ENCODE data around the gene TRAF3IP1.
A peak's percentile ranks its signal among the peaks of the same experiment; 100 is the strongest.
"Not testable (repeated sequence)": the region's sequence is repeated elsewhere in the genome, so short reads cannot be mapped to it uniquely, and the experiment has no call there.

TRAF3IP1 gene

GRCh38 chr2:238320246-238320647 is at the start of gene TRAF3IP1:
TSS of gene TRAF3IP1 (plus strand) at chr2:238320518. CDS start at chr2:238320663, 145 bp downstream.
- peak; percentile 18 for DNase-seq (ENCODE audit: low read depth)
- TF ChIP-seq CTCF (IDR thresholded peaks at IDR 0.05; ENCODE audit: low read depth, low read length, missing control alignments): no peak
- H3K4me3 ChIP-seq (ENCODE audit: low read depth, low read length): peak within 1 kb of the TSS; percentile 81

GRCh38 chr2:238270606-238271005 is 49.7 kb upstream of the TRAF3IP1 start:
- H3K4me3 ChIP-seq (ENCODE audit: low read depth, low read length): no peak overlapping the region
- no peak for DNase-seq (ENCODE audit: low read depth)
- no peak for TF ChIP-seq CTCF (IDR thresholded peaks at IDR 0.05; ENCODE audit: low read depth, low read length, missing control alignments)

GRCh38 chr2:238271061-238271554 is 49.2 kb upstream of the TRAF3IP1 start:
- DNase-seq (ENCODE audit: low read depth): no peak
- no peak overlapping the region for H3K4me3 ChIP-seq (ENCODE audit: low read depth, low read length)
- TF ChIP-seq CTCF (IDR thresholded peaks at IDR 0.05; ENCODE audit: low read depth, low read length, missing control alignments): no peak

- DNase-seq (ENCODE audit: low read depth); H3K4me3 ChIP-seq (ENCODE audit: low read depth, low read length): not testable (repeated sequence)
Measured at GRCh38 chr2:238271686-238272085, 48.6 kb upstream of the TRAF3IP1 start.

GRCh38 chr2:238272156-238272555 is 48.2 kb upstream of the TRAF3IP1 start:
- DNase-seq (ENCODE audit: low read depth): no peak
- TF ChIP-seq CTCF (IDR thresholded peaks at IDR 0.05; ENCODE audit: low read depth, low read length, missing control alignments): no peak
- no peak overlapping the region for H3K4me3 ChIP-seq (ENCODE audit: low read depth, low read length)

- DNase-seq (ENCODE audit: low read depth); H3K4me3 ChIP-seq (ENCODE audit: low read depth, low read length): not testable (repeated sequence)
Measured at GRCh38 chr2:238273433-238273832, 46.9 kb upstream of the TRAF3IP1 start.

- no peak overlapping the region for H3K4me3 ChIP-seq (ENCODE audit: low read depth, low read length)
- no peak for DNase-seq (ENCODE audit: low read depth)
- TF ChIP-seq CTCF (IDR thresholded peaks at IDR 0.05; ENCODE audit: low read depth, low read length, missing control alignments): no peak
Measured at GRCh38 chr2:238274152-238274865, 46.0 kb upstream of the TRAF3IP1 start.

GRCh38 chr2:238277695-238278094 is 42.6 kb upstream of the TRAF3IP1 start:
- no peak overlapping the region for H3K4me3 ChIP-seq (ENCODE audit: low read depth, low read length)
- DNase-seq (ENCODE audit: low read depth): no peak
- no peak for TF ChIP-seq CTCF (IDR thresholded peaks at IDR 0.05; ENCODE audit: low read depth, low read length, missing control alignments)
